Neural cell (in vitro differentiated cells): ENCODE data around the gene BRIX1.

Experiments
- CTCF ChIP-seq: fragments of 450-650 bp; IDR thresholded peaks from 2 replicates; pipeline ENCODE4 v1.5.1; 2014; ENCODE audit warnings: antibody characterized with exemption, mild to moderate bottlenecking, moderate library complexity; ENCODE audit not compliant: poor library complexity, severe bottlenecking
- EP300 ChIP-seq: fragments of 450-650 bp; conservative IDR thresholded peaks from 2 replicates; pipeline ENCODE4 v1.6.1; 2014; ENCODE audit warnings: antibody characterized with exemption, mild to moderate bottlenecking, moderate library complexity; ENCODE audit not compliant: poor library complexity, severe bottlenecking
- EZH2 ChIP-seq: fragments of 200-600, 300-800 bp; shearing (Covaris generic), sonication (generic); IDR thresholded peaks from 2 replicates; pipeline ENCODE4 v1.6.1; 2014; ENCODE audit warnings: antibody characterized with exemption, low read length, borderline replicate concordance, mild to moderate bottlenecking; ENCODE audit not compliant: insufficient read depth, poor library complexity, severe bottlenecking
- POLR2AphosphoS5 ChIP-seq: IDR thresholded peaks from 2 replicates; pipeline ENCODE4 v1.6.1; 2012
- RAD21 ChIP-seq: fragments of 450-650 bp; conservative IDR thresholded peaks from 2 replicates; pipeline ENCODE4 v1.6.1; 2014; ENCODE audit warnings: antibody characterized with exemption, mild to moderate bottlenecking, moderate library complexity
- TF ChIP-seq, protein P1 (sequence below): IDR thresholded peaks from 2 replicates; pipeline ENCODE4 v1.6.1; 2012; ENCODE audit warnings: borderline replicate concordance

GRCh38 chr5:34876275-34876674 lies 39.2 kb upstream of the BRIX1 start:
- TF ChIP-seq POLR2AphosphoS5 (no peak), CTCF (no peak), EP300 (no peak), EZH2 (no peak), RAD21 (no peak)
- TF ChIP-seq, protein P1, sequence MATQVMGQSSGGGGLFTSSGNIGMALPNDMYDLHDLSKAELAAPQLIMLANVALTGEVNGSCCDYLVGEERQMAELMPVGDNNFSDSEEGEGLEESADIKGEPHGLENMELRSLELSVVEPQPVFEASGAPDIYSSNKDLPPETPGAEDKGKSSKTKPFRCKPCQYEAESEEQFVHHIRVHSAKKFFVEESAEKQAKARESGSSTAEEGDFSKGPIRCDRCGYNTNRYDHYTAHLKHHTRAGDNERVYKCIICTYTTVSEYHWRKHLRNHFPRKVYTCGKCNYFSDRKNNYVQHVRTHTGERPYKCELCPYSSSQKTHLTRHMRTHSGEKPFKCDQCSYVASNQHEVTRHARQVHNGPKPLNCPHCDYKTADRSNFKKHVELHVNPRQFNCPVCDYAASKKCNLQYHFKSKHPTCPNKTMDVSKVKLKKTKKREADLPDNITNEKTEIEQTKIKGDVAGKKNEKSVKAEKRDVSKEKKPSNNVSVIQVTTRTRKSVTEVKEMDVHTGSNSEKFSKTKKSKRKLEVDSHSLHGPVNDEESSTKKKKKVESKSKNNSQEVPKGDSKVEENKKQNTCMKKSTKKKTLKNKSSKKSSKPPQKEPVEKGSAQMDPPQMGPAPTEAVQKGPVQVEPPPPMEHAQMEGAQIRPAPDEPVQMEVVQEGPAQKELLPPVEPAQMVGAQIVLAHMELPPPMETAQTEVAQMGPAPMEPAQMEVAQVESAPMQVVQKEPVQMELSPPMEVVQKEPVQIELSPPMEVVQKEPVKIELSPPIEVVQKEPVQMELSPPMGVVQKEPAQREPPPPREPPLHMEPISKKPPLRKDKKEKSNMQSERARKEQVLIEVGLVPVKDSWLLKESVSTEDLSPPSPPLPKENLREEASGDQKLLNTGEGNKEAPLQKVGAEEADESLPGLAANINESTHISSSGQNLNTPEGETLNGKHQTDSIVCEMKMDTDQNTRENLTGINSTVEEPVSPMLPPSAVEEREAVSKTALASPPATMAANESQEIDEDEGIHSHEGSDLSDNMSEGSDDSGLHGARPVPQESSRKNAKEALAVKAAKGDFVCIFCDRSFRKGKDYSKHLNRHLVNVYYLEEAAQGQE, result no peak
